ENCODE data around the gene AKR1C1. TPM values are rescaled to one million over a fixed set of nuclear protein-coding genes. Genes with fewer than 3 reads are reported as not detected.
"Not testable (repeated sequence)": the region's sequence is repeated elsewhere in the genome, so short reads cannot be mapped to it uniquely, and the experiment has no call there.

Gene AKR1C1
- total RNA-seq, 1 experiment from 2014 or later, result 0.31 TPM

GRCh38 chr10:5014936-5015335 is 51.7 kb downstream of the AKR1C1 start:
- BruUV-seq (replicated peaks), result no TSS peak
- no peaks in the 10 kb centered on the region for H3K27me3 ChIP-seq (ENCODE audit: control insufficient read depth, insufficient read depth, low read length)
- H3K4me3 ChIP-seq (ENCODE audit: low read depth in 2 of 2, low read length in 2 of 2), result no peak overlapping the region
- DNase-seq (ENCODE audit: low read depth, low spot score) (no peak), ATAC-seq (no peak)
- no peaks in the 10 kb centered on the region for H3K4me1 ChIP-seq (ENCODE audit: control insufficient read depth, insufficient read depth, low read length)
- in situ Hi-C loops (cut with HindIII; ENCODE audit: low pct_unique_long_range_greater_than_20kb, low sequenced_read_pairs), result no loop called here
- H3K9me3 ChIP-seq (ENCODE audit: control insufficient read depth, insufficient read depth, low read depth, low read length), result no peaks in the 10 kb centered on the region
- TF ChIP-seq CTCF (IDR thresholded peaks at IDR 0.05) (peak; percentile 29), REST (IDR thresholded peaks at IDR 0.05; ENCODE audit: insufficient read depth in 1 of 2, low read depth in 2 of 2, low read length in 1 of 2) (no peak), SIN3A (IDR thresholded peaks at IDR 0.05; ENCODE audit: borderline replicate concordance, insufficient read depth, low read depth, low read length) (no peak), POLR2AphosphoS5 (IDR thresholded peaks at IDR 0.05; ENCODE audit: low read depth, low read length) (no peak)
- ChIA-PET POLR2A (no interaction called here), CTCF (no interaction called here)
- no peak overlapping the region for H3K27ac ChIP-seq (ENCODE audit: low read length)
- intact Hi-C loops (cut with micrococcal nuclease; ENCODE audit: unreplicated experiment), result no loop called here
- no peaks in the 10 kb centered on the region for H3K36me3 ChIP-seq (ENCODE audit: control insufficient read depth, insufficient read depth, low read length)

- ATAC-seq (no peak), DNase-seq (ENCODE audit: low read depth, low spot score) (no peak)
- Histone ChIP-seq H3K9me3 (ENCODE audit: control insufficient read depth, insufficient read depth, low read depth, low read length) (no peaks in the 10 kb centered on the region), H3K4me1 (ENCODE audit: control insufficient read depth, insufficient read depth, low read length) (no peaks in the 10 kb centered on the region), H3K27ac (ENCODE audit: low read length) (no peak overlapping the region), H3K27me3 (ENCODE audit: control insufficient read depth, insufficient read depth, low read length) (no peaks in the 10 kb centered on the region), H3K36me3 (ENCODE audit: control insufficient read depth, insufficient read depth, low read length) (no peaks in the 10 kb centered on the region), H3K4me3 (ENCODE audit: low read depth in 2 of 2, low read length in 2 of 2) (no peak overlapping the region)
- intact Hi-C loops (cut with micrococcal nuclease; ENCODE audit: unreplicated experiment) (no loop called here), in situ Hi-C loops (cut with HindIII; ENCODE audit: low pct_unique_long_range_greater_than_20kb, low sequenced_read_pairs) (no loop called here)
- ChIA-PET CTCF (no interaction called here), POLR2A (no interaction called here)
- TF ChIP-seq REST (IDR thresholded peaks at IDR 0.05; ENCODE audit: insufficient read depth in 1 of 2, low read depth in 2 of 2, low read length in 1 of 2), result no peak
- TF ChIP-seq TCF7L2 (IDR thresholded peaks at IDR 0.05; ENCODE audit: low read depth, low read length), result no peak
- TF ChIP-seq POLR2AphosphoS5 (IDR thresholded peaks at IDR 0.05; ENCODE audit: low read depth, low read length), result no peak
- TF ChIP-seq SIN3A (IDR thresholded peaks at IDR 0.05; ENCODE audit: borderline replicate concordance, insufficient read depth, low read depth, low read length), result no peak
- TF ChIP-seq CTCF (IDR thresholded peaks at IDR 0.05), result no peak
- no TSS peak for BruUV-seq (replicated peaks)
These were observed 54.9 kb downstream of the AKR1C1 start for GRCh38 chr10:5018134-5018533.

GRCh38 chr10:5018671-5019277 is 55.6 kb downstream of the AKR1C1 start:
- in situ Hi-C loops (cut with HindIII; ENCODE audit: low pct_unique_long_range_greater_than_20kb, low sequenced_read_pairs), result not testable (repeated sequence)

More at GRCh38 chr10:5018671-5019277, 55.6 kb downstream of the AKR1C1 start:
- intact Hi-C loops (cut with micrococcal nuclease; ENCODE audit: unreplicated experiment); H3K4me1 ChIP-seq (ENCODE audit: control insufficient read depth, insufficient read depth, low read length); POLR2A ChIA-PET; CTCF ChIA-PET; H3K27ac ChIP-seq (ENCODE audit: low read length); H3K9me3 ChIP-seq (ENCODE audit: control insufficient read depth, insufficient read depth, low read depth, low read length); ATAC-seq; BruUV-seq (replicated peaks); H3K27me3 ChIP-seq (ENCODE audit: control insufficient read depth, insufficient read depth, low read length); DNase-seq (ENCODE audit: low read depth, low spot score); H3K36me3 ChIP-seq (ENCODE audit: control insufficient read depth, insufficient read depth, low read length); H3K4me3 ChIP-seq (ENCODE audit: low read depth in 2 of 2, low read length in 2 of 2): not testable (repeated sequence)

Measured in Panc1 (cell line).